Progenitor cell of endocrine pancreas (in vitro differentiated cells): ENCODE results near the gene GAPDHS. TPM values are rescaled to one million over a fixed set of nuclear protein-coding genes. Genes with fewer than 3 reads are reported as not detected.

Source experiments
- DNase-seq: peaks from one replicate; pipeline ENCODE4 v3.0.0; 2021; ENCODE audit warnings: low spot score; ENCODE audit not compliant: unreplicated experiment
- H3K27ac Mint-ChIP-seq: 2 replicates; pipeline ENCODE4 v1.8.0; 2021; ENCODE audit warnings: mild to moderate bottlenecking, moderate library complexity, mixed read lengths
- H3K27me3 Mint-ChIP-seq: 2 replicates; pipeline ENCODE4 v1.8.0; 2021; ENCODE audit warnings: mixed read lengths
- H3K36me3 Mint-ChIP-seq: 2 replicates; pipeline ENCODE4 v1.8.0; 2022; ENCODE audit warnings: mixed read lengths; ENCODE audit not compliant: insufficient read depth
- H3K4me1 Mint-ChIP-seq: 2 replicates; pipeline ENCODE4 v1.8.0; 2021; ENCODE audit warnings: low read depth, mixed read lengths
- H3K4me3 Mint-ChIP-seq: 2 replicates; pipeline ENCODE4 v1.8.0; 2021; ENCODE audit warnings: low read depth, mild to moderate bottlenecking, moderate library complexity, mixed read lengths
- H3K9me3 Mint-ChIP-seq: 2 replicates; pipeline ENCODE4 v1.8.0; 2021; ENCODE audit warnings: low read depth, mixed read lengths
- total RNA-seq: library from RNA; stranded (reverse); gene quantifications from 2 replicates; pipeline ENCODE4 v1.2.1, GENCODE V29; 2021
- TF ChIP-seq, protein P1 (sequence below): fragments of 200-600 bp; sonication (generic); IDR thresholded peaks from one replicate; pipeline ENCODE4 v1.5.0; 2021; ENCODE audit warnings: antibody characterized with exemption, mild to moderate bottlenecking; ENCODE audit not compliant: unreplicated experiment

GAPDHS gene
- total RNA-seq, 1 donor from 2014 or later: not detected

- Mint-ChIP-seq H3K9me3 (no peaks in the 10 kb centered on the region), H3K4me3 (no peak within 1 kb of the TSS), H3K27ac (no peak within 1 kb of the TSS), H3K27me3 (peaks cover 43% of the 10 kb centered on the region), H3K4me1 (peaks cover 24% of the 10 kb centered on the region), H3K36me3 (no peaks in the 10 kb centered on the region)
- TF ChIP-seq, protein P1, sequence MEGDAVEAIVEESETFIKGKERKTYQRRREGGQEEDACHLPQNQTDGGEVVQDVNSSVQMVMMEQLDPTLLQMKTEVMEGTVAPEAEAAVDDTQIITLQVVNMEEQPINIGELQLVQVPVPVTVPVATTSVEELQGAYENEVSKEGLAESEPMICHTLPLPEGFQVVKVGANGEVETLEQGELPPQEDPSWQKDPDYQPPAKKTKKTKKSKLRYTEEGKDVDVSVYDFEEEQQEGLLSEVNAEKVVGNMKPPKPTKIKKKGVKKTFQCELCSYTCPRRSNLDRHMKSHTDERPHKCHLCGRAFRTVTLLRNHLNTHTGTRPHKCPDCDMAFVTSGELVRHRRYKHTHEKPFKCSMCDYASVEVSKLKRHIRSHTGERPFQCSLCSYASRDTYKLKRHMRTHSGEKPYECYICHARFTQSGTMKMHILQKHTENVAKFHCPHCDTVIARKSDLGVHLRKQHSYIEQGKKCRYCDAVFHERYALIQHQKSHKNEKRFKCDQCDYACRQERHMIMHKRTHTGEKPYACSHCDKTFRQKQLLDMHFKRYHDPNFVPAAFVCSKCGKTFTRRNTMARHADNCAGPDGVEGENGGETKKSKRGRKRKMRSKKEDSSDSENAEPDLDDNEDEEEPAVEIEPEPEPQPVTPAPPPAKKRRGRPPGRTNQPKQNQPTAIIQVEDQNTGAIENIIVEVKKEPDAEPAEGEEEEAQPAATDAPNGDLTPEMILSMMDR: no peak
- DNase-seq: no peak
Measured at GRCh38 chr19:35490364-35490763, 42.9 kb upstream of the GAPDHS start, which contains the start of gene KRTDAP. KRTDAP (minus strand) TSS chr19:35490464; CDS start chr19:35490442, 22 bp downstream.

DNA sequence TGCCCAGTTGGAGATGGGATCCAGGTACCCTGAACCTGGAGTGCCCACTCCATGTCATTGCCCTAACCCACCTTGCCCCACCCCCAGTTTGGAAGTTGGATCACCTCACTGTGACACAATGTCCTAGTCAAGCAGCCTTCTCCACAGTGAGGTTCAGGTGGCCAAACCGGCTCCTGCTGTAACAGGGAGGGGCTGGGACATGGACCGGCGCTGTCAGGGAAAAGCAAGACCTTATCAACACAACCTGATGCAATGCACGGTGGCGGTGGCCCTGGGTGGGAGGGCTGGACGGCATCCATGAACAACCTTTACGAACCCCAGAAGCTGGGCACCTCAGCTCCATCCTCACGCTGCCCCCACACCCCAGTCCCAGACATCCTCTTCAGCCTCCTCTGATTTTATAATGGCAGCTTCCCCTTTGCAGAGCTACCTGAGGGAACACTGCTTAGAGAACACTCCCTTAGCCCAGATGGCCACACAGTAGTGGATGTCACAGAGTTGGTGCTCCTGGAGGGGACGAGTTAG lies 41.4 kb upstream of the GAPDHS start:
- Mint-ChIP-seq H3K36me3 (no peaks in the 10 kb centered on the region), H3K27ac (no peak overlapping the region), H3K27me3 (peaks cover 43% of the 10 kb centered on the region), H3K4me1 (peaks cover 10% of the 10 kb centered on the region), H3K4me3 (no peak overlapping the region), H3K9me3 (no peaks in the 10 kb centered on the region)
- TF ChIP-seq, protein P1: no peak
- DNase-seq: no peak

- TF ChIP-seq, protein P1: no peak
- Mint-ChIP-seq H3K9me3 (no peaks in the 10 kb centered on the region), H3K27ac (no peak overlapping the region), H3K4me3 (no peak overlapping the region), H3K36me3 (peaks cover 5% of the 10 kb centered on the region), H3K27me3 (peaks cover 29% of the 10 kb centered on the region), H3K4me1 (peaks cover 1% of the 10 kb centered on the region)
- DNase-seq: no peak
Measured at GRCh38 chr19:35493971-35494370, 39.3 kb upstream of the GAPDHS start.

DNA sequence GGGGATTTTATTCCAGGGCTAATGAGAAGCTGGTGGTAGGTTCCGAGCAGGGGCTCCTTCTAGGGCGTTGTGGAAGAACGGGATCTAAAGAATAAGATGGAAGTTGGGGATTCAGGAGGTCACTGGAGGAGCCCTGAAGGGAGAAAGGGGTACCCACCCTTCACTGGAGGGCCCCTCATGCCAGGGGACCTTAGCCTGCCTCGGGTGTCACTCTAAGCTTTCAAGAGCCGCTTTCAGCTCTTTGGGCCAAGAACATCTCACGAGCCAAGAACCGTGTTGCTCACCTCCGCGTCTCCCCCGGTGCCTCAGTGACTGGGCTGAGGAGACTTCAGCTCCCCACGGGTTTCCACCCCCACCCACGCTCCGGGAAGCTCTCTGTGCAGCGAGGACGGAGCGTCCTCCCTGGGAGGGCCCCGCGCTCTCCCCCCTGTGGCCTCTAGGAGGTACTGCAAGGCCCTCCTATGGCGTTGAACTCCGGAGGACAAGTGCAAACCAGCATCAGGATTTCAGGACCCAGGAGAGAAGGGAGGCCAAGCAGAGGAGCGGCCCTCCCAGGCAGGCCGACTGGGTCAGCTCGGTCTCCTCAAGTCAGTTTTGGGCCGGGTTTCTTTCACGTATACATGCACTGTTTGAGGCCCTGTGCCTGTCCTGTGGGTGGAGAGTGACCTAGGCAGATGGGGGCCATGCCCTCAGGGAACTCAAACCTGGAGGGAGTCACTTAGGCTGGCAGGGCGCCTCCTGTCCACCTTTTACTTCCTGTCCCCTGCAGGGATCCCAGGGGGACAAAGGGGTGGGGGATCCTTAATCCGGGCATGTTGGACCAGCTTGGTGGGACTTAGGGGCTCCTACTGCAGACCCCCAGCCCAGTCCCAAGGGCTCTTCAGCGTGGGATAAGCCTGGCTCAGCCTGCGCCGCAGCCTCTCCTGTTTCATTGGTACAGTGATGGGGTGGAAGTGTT lies 37.9 kb upstream of the GAPDHS start:
- no peaks in the 10 kb centered on the region for H3K9me3 Mint-ChIP-seq
- peak; percentile 56 for DNase-seq
- H3K27ac Mint-ChIP-seq: no peak overlapping the region
- peaks cover 1% of the 10 kb centered on the region for H3K4me1 Mint-ChIP-seq
- TF ChIP-seq, protein P1: peak; percentile 94
- no peak overlapping the region for H3K4me3 Mint-ChIP-seq
- peaks cover 9% of the 10 kb centered on the region for H3K36me3 Mint-ChIP-seq
- peaks cover 19% of the 10 kb centered on the region for H3K27me3 Mint-ChIP-seq

DNA sequence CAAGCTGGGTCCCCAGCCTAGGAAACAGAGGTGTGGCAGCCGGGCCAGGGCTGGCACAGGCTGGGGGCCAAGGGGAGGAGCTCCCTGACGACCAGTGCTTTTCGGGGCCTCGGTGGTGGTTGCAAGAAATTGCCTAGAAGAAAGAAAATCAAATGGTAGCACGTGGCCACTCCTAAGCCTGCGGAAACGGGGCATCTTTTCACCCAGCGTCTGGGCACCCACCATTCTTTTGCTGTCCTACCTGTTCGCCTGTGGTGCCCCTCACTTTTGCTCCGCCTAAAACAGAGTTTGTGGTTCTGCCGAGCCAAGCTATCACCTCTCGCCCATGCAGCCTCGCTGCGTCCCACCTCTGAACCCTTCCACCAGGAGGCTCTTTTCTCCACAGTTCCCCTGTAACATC lies 35.9 kb upstream of the GAPDHS start:
- peaks cover 9% of the 10 kb centered on the region for H3K27me3 Mint-ChIP-seq
- TF ChIP-seq, protein P1: no peak
- peak overlapping the region; percentile 82 for H3K27ac Mint-ChIP-seq
- no peak for DNase-seq
- H3K4me3 Mint-ChIP-seq: no peak overlapping the region
- peaks cover 1% of the 10 kb centered on the region for H3K4me1 Mint-ChIP-seq
- H3K36me3 Mint-ChIP-seq: peaks cover 14% of the 10 kb centered on the region
- H3K9me3 Mint-ChIP-seq: no peaks in the 10 kb centered on the region
